Kasumi-1 (cell line): ENCODE results near the gene CSNK2A1.
"Not testable (repeated sequence)": the region's sequence is repeated elsewhere in the genome, so short reads cannot be mapped to it uniquely, and the experiment has no call there.

Experiments used
- DNase-seq, 2 experiments: peaks; one replicate each; lab custom pipeline; 2025; lab: John Stamatoyannopoulos, UW

The CSNK2A1 gene

GRCh38 chr20:454951-455350 is 88.6 kb downstream of the CSNK2A1 start:
- no peak for DNase-seq

GRCh38 chr20:452021-452420 is 91.6 kb downstream of the CSNK2A1 start:
- not testable (repeated sequence) for DNase-seq

- no peak for DNase-seq
These were observed 97.9 kb downstream of the CSNK2A1 start for GRCh38 chr20:445514-446336.

- no peak for DNase-seq
These were observed 98.6 kb downstream of the CSNK2A1 start for GRCh38 chr20:444862-445426.

GRCh38 chr20:444117-444516 is 99.5 kb downstream of the CSNK2A1 start:
- DNase-seq: no peak

GRCh38 chr20:443223-443775 is 100.3 kb downstream of the CSNK2A1 start:
- DNase-seq: no peak

GRCh38 chr20:440636-441035 is 103.0 kb downstream of the CSNK2A1 start:
- no peak for DNase-seq

GRCh38 chr20:440148-440547 is 103.4 kb downstream of the CSNK2A1 start:
- DNase-seq: no peak

GRCh38 chr20:438571-439469 is 104.8 kb downstream of the CSNK2A1 start:
- peak; percentile 91 to 95 for DNase-seq

- peak; percentile 39 to 51 for DNase-seq
These were observed 105.7 kb downstream of the CSNK2A1 start for GRCh38 chr20:437787-438486.

- no peak for DNase-seq
These were observed 107.1 kb downstream of the CSNK2A1 start for GRCh38 chr20:436476-436875.

GRCh38 chr20:435558-435957 is 108.0 kb downstream of the CSNK2A1 start:
- DNase-seq: no peak

- no peak for DNase-seq
These were observed 108.8 kb downstream of the CSNK2A1 start for GRCh38 chr20:434661-435419.

GRCh38 chr20:434221-434620 is 109.4 kb downstream of the CSNK2A1 start:
- no peak for DNase-seq

- peak in 1 of 2 experiments; percentile 16 for DNase-seq
These were observed 110.2 kb downstream of the CSNK2A1 start for GRCh38 chr20:433300-433975.

GRCh38 chr20:432677-433299 is 110.8 kb downstream of the CSNK2A1 start:
- no peak for DNase-seq

GRCh38 chr20:432208-432607 is 111.4 kb downstream of the CSNK2A1 start:
- DNase-seq: no peak

- DNase-seq: peak; percentile 44 to 47
These were observed 112.3 kb downstream of the CSNK2A1 start for GRCh38 chr20:431012-431904.
